HUES48 (cell line): ENCODE results near the gene SPI1.

Experiments used
- H3K27ac ChIP-seq: one replicate; pipeline ENCODE4 v1.7.0; 2013; ENCODE audit warnings: low read depth, low read length, inconsistent platforms
- H3K27me3 ChIP-seq: 2 replicates; pipeline ENCODE4 v1.6.1; 2013; ENCODE audit warnings: mild to moderate bottlenecking, low read length; ENCODE audit not compliant: control insufficient read depth, insufficient read depth
- H3K36me3 ChIP-seq: 2 replicates; pipeline ENCODE4 v1.6.1; 2013; ENCODE audit warnings: low read length; ENCODE audit not compliant: control insufficient read depth, insufficient read depth
- H3K4me1 ChIP-seq: 2 replicates; pipeline ENCODE4 v1.6.1; 2013; ENCODE audit warnings: mild to moderate bottlenecking, low read length; ENCODE audit not compliant: control insufficient read depth, insufficient read depth
- H3K4me3 ChIP-seq: 2 replicates; pipeline ENCODE4 v1.5.1; 2013; ENCODE audit warnings: mild to moderate bottlenecking, low read depth, low read length
- H3K9ac ChIP-seq: 2 replicates; pipeline ENCODE4 v1.6.1; 2013; ENCODE audit warnings: mild to moderate bottlenecking, low read depth, low read length, moderate library complexity
- H3K9me3 ChIP-seq: 2 replicates; pipeline ENCODE4 v1.6.1; 2013; ENCODE audit warnings: low read length; ENCODE audit not compliant: control insufficient read depth, insufficient read depth

Gene SPI1

DNA sequence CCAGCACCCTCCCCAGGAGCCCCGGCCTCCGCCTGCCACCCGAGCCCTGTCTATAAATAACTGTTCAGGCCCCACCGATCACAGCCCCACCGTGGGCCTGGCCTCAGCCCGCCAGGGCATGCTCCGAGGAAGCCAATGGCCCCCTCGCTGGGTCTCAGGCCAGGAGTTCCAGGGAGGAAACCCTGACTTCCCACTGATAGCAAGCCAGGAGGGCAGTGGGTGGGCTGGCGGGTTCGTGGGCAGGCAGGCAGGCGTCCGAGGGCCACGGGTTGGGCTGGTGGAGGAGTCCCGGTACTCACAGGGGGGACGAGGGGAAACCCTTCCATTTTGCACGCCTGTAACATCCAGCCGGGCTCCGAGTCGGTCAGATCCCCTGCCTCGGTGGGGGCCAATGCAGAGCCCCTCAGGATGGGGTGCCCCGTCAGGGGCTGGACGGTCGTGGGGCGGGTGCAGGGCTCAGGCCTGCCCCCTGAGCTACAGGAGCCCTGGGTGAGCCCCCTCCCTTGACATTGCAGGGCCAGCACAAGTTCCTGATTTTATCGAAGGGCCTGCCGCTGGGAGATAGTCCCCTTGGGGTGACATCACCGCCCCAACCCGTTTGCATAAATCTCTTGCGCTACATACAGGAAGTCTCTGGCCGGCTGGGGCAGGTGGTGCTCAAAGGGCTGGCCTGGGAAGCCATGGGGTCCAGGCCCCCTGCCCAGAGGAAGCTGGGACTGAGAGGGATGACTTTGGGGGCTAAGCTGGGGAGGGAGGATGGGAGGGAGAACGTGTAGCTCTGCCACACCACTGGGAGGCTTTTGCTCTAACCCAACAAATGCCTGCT is at the start of gene SPI1:
Gene SPI1 (minus strand): TSS at position 538 of the 826 bp plus-strand sequence. CDS start 194 bp downstream, at position 344.
- no peaks in the 10 kb centered on the region for H3K27me3 ChIP-seq
- no peaks in the 10 kb centered on the region for H3K36me3 ChIP-seq
- no peak within 1 kb of the TSS for H3K4me3 ChIP-seq
- H3K9ac ChIP-seq: no peak within 1 kb of the TSS
- no peaks in the 10 kb centered on the region for H3K9me3 ChIP-seq
- H3K27ac ChIP-seq: no peak within 1 kb of the TSS
- peaks cover 9% of the 10 kb centered on the region; the same call in 1 of the 2 replicates for H3K4me1 ChIP-seq

DNA sequence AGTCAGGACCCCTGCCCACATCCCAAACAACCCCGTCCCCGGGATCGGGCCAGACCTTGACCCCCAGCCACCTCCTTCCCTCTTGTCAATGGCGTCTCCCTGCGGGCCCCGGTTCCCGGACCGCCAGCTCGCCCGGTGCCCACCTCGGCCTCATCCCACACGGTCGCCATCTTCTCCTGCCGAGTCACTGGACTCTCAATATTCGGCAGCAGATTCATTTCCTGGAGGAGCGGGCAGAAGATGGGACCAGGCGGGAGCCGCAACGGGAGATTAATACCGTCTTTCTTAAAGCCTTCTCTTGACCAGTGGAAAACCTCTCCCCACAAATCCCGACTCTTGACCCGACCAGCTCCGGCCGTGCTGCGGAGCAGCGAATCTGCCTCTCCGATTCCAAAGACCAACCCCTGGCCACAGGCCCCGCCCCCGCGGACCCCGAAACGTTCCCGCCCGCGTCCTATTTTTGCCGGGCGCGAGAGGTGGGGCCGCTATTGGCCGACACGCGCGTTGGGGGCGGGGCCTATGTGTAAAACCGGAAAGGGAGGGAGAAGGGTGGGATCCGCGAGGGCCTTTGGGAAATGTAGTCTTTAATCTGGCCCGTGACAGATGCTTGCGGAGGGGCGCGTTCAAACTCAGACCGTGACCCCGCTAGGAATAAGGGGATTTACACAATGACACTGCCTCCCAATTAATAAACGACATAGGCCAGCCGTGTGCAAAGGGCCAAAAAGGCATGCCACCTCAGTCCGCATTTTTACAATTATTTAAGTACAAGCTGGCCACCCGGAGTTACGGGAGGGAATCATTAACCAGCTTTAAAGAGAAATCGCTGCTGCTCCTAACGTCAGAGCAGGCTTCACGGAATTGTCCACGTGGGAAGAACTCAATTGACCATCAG is 48.0 kb upstream of the SPI1 start, which contains the start of gene PSMC3:
Gene PSMC3 (minus strand): TSS at position 378 of the 895 bp plus-strand sequence. CDS start 160 bp downstream, at position 218.
- H3K4me3 ChIP-seq: peak within 1 kb of the TSS; percentile 83
- H3K36me3 ChIP-seq: peaks cover 38% of the 10 kb centered on the region
- H3K9me3 ChIP-seq: no peaks in the 10 kb centered on the region
- H3K27ac ChIP-seq: peak within 1 kb of the TSS; percentile 95
- peaks cover 6% of the 10 kb centered on the region; the same call in 1 of the 2 replicates for H3K4me1 ChIP-seq
- peak within 1 kb of the TSS; percentile 96 for H3K9ac ChIP-seq
- no peaks in the 10 kb centered on the region for H3K27me3 ChIP-seq

GRCh38 chr11:47425611-47426010 is 47.3 kb upstream of the SPI1 start:
- Histone ChIP-seq H3K9me3 (no peaks in the 10 kb centered on the region), H3K9ac (peak overlapping the region; percentile 96), H3K4me1 (peaks cover 6% of the 10 kb centered on the region; the same call in 1 of the 2 replicates), H3K27ac (peak overlapping the region; percentile 95), H3K4me3 (peak overlapping the region; percentile 83), H3K36me3 (peaks cover 43% of the 10 kb centered on the region), H3K27me3 (no peaks in the 10 kb centered on the region)

- H3K9ac ChIP-seq: no peak overlapping the region
- peaks cover 68% of the 10 kb centered on the region for H3K36me3 ChIP-seq
- H3K27me3 ChIP-seq: no peaks in the 10 kb centered on the region
- H3K4me1 ChIP-seq: peaks cover 7% of the 10 kb centered on the region; the same call in 1 of the 2 replicates
- no peak overlapping the region for H3K27ac ChIP-seq
- H3K4me3 ChIP-seq: no peak overlapping the region
- H3K9me3 ChIP-seq: no peaks in the 10 kb centered on the region
Measured at GRCh38 chr11:47418454-47419259, 40.3 kb upstream of the SPI1 start.

- no peaks in the 10 kb centered on the region for H3K9me3 ChIP-seq
- peaks cover 63% of the 10 kb centered on the region for H3K36me3 ChIP-seq
- H3K27me3 ChIP-seq: no peaks in the 10 kb centered on the region
- no peak overlapping the region for H3K27ac ChIP-seq
- no peak overlapping the region for H3K4me3 ChIP-seq
- no peak overlapping the region for H3K9ac ChIP-seq
- peaks cover 7% of the 10 kb centered on the region; the same call in 1 of the 2 replicates for H3K4me1 ChIP-seq
Measured at GRCh38 chr11:47417712-47418111, 39.4 kb upstream of the SPI1 start.

DNA sequence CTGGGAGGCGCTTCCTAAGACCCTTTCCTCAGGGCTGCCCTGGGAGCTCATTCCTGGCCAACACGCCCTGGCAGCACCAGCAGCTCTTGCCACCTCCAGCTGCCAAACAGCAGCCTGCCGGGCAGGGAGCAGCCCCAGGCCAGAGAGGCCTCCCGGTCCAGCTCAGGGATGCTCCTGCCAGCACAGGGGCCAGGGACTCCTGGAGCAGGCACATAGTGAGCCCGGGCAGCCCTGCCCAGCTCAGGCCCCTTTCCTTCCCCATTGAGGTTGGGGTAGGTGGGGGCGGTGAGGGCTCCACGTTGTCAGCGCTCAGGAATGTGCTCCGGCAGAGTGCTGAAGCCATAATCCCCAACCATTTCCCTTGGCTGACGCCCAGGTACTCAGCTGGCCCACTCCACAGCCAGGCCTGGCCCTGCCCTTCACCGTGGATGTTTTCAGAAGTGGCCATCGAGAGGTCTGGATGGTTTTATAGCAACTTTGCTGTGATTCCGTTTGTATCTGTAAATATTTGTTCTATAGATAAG is 37.7 kb upstream of the SPI1 start:
- H3K4me1 ChIP-seq: peaks cover 7% of the 10 kb centered on the region; the same call in 1 of the 2 replicates
- peak overlapping the region; percentile 73 for H3K27ac ChIP-seq
- no peak overlapping the region for H3K4me3 ChIP-seq
- no peak overlapping the region for H3K9ac ChIP-seq
- peaks cover 48% of the 10 kb centered on the region for H3K36me3 ChIP-seq
- no peaks in the 10 kb centered on the region for H3K9me3 ChIP-seq
- no peaks in the 10 kb centered on the region for H3K27me3 ChIP-seq

GRCh38 chr11:47415091-47415854 is 36.9 kb upstream of the SPI1 start:
- H3K27me3 ChIP-seq: no peaks in the 10 kb centered on the region
- H3K4me3 ChIP-seq: no peak overlapping the region
- H3K9me3 ChIP-seq: no peaks in the 10 kb centered on the region
- peak overlapping the region; percentile 73 for H3K27ac ChIP-seq
- H3K9ac ChIP-seq: no peak overlapping the region
- H3K36me3 ChIP-seq: peaks cover 41% of the 10 kb centered on the region
- peaks cover 7% of the 10 kb centered on the region; the same call in 1 of the 2 replicates for H3K4me1 ChIP-seq

DNA sequence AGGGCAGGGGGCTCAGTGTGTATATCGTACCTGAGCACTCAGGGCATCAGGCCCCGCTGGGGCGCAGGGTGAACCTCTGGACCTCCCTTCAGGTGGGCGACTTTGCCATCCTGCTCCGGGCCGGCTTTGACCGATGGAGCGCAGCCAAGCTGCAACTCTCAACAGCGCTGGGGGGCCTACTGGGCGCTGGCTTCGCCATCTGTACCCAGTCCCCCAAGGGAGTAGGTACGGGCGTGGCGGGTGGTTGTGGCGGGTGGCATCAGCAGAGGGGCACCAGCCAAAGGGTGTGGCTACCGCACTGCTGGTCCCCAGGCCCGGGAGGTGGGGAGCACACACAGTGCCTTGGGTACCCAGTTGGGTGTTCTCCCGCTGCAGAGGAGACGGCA is 36.3 kb upstream of the SPI1 start:
- Histone ChIP-seq H3K4me1 (peaks cover 7% of the 10 kb centered on the region; the same call in 1 of the 2 replicates), H3K9me3 (no peaks in the 10 kb centered on the region), H3K36me3 (peaks cover 35% of the 10 kb centered on the region), H3K4me3 (no peak overlapping the region), H3K9ac (no peak overlapping the region), H3K27me3 (no peaks in the 10 kb centered on the region), H3K27ac (no peak overlapping the region)

- Histone ChIP-seq H3K27ac (no peak overlapping the region), H3K9ac (no peak overlapping the region)
Measured at GRCh38 chr11:47413908-47414684, 35.7 kb upstream of the SPI1 start.

More at GRCh38 chr11:47413908-47414684, 35.7 kb upstream of the SPI1 start:
- Histone ChIP-seq H3K4me1 (peaks cover 7% of the 10 kb centered on the region; the same call in 1 of the 2 replicates), H3K9me3 (no peaks in the 10 kb centered on the region), H3K36me3 (peaks cover 32% of the 10 kb centered on the region), H3K27me3 (no peaks in the 10 kb centered on the region), H3K4me3 (no peak overlapping the region)
